ENCODE measurements around the gene GALK1.

The GALK1 gene

DNA sequence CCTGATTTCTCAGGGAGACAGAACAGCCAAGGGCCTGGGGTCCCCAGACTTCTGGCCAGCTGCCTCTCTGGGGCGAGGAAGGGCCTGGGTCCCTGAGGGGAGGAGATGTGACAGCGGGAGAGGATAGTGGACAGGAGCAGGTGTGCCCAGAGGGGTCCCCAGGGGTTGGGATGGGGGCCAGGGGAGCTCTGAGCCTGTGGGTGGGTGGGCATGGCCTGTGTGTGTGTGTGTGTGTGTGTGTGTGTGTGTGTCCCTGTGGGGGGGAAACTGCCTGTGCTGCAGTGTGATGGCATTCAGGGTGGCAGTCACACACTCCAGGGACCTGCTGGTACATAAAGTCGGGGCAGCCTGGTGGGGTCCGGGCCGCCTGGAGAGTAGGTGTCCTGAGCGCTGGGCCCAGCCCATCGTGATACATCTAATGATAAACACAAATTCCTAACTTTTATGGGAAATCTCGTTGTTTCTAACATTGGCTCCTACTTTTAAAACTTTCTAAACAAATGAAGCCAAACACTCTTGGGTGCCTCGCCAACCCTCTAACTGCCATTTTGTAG is 42.4 kb downstream of the GALK1 start:
- no peak for DNase-seq

DNA sequence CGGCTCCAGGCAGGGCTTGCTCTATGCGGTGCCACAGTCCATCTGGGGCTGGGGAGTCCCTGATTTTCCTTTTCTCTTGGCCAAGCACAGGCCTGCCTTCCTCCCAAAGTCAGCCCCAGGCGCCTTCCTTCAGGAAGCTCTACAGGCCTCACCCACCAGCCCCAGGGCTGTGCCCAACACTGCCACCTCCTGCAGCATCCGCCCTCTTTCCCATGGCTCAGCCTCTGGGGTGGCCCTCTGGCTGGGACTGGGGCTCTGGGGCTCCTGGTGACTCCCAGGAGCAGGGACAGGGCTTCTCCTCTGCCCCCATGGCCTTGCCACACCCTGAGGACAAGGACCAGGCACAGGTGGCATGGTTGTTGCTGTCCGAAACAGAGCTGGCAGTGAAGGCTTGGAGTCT is 42.9 kb downstream of the GALK1 start:
- DNase-seq: no peak

DNA sequence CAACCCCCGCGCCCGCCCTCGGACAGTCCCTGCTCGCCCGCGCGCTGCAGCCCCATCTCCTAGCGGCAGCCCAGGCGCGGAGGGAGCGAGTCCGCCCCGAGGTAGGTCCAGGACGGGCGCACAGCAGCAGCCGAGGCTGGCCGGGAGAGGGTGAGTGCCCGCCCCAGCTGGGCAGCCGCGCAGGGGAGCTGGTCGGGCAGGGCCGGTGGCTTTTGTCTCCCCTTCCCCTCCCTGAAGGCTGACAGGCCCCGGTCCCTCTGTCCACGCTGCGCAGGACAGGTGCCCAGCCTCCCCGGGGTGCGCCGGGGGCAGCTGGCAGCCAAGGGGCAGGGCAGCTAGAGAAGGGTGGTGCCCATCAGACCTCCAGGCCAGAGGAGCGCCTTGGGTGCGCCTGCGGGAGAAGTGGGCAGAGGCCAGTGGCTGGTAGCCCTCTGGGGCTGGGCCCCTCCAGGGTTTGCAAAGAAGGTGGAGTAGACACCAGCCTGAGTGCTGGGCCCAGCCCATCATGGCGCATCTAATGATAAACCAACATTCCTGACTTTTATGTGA is 43.5 kb downstream of the GALK1 start:
- DNase-seq: no peak

DNA sequence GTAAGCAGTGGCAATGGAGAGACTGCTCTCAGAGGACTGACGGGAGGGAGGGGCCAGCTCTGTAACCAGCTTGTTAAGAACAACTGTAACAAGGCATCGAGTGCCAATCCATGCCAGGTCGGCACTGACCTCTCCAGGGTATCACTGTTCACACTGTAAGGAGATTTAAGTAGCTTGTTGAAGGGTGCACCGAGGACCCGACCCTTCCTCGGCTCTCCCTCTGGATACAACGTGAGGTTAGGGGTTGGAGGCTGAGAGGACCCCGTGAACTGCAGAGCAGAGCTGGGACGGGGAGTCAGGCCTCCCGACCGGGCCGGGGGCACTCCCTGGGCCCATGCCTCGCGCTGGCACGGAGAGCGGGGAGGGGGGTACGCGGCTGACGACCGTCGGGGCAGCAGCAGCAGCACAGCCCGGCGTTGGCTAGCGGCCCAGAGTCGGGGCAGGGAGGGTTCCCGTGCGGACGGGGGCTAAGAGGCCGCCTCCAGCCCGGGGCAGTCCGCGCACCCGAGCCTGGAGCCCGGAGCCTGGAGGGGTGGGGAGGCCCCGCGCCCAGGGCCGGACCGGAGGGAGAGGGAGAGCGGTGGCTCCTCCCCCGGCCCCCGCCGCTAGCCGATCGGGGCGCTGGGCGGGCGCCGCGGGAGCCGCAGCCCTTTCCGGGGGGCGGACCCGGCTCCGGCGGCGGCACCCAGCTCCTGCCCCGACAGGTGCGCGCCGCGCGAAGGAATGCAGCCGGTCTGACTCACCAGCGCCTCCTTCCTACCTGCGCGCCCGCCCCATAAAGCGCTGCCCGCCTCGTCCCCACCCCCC is 44.1 kb downstream of the GALK1 start, which contains the start of gene ITGB4:
Gene ITGB4, plus strand, starts transcription at position 804 of the 807 bp plus-strand sequence. CDS start 3,245 bp downstream, outside the sequence.
- peak; percentile 59 for DNase-seq

DNA sequence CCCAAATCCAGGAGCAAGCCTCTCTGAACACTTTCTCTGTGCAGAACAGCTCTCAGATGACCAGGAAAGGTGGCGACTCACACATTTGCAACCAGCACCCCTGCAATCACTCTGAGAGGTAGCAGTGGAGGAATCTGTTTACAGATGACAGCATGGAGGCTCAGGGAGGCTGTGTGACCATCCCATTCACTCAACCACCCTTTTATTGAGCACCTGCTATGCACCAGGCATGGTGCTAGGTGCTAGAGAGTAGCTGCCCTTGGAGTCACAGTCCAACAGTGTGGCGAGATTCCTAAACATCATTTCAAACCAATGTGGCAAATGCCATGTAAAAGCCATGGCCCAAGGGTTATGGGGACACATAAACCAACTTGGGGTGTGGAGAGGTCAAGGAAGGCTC is 45.3 kb downstream of the GALK1 start:
- no peak for DNase-seq

DNA sequence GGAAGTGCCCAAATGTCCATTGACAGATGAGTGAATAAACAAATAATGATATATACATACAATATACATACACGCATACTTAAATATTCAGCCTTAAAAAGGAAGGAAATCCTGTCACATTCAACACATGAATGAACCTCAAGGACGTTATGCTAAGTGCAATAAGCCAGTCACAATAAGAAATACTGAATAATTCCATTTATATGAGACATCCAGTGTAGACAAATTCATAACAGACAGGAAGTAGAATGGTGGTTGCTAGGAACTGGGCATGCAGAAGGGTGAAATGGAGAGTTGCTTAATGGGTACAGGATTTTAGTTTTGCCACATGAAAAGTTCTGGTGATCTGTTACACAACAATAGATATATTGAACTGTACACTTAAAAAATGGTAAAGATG is 52.5 kb downstream of the GALK1 start:
- no peak for DNase-seq
